ENCODE results near the gene FUT4.

DNA sequence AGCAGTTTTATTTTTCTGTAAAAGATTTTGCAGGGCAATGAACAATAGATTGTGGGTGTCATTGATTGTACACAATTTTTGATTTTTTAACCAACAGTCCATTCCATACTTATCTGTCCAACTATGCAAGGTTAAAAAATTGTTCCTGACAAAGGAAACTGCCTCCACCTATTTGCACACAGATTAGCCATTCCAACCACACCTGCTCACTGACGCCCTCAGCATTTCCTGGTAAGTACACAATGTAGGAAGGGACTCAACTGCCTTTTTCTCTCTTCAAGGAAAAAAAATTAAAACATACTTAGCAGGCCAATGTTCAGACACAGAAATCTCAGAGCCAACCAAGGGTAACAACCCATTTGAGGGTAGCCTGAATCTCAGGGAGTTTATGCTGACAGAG, 4.3 kb upstream of the FUT4 start:
- TF ChIP-seq EZH2 (IDR thresholded peaks at IDR 0.05; ENCODE audit: insufficient read depth, poor library complexity, severe bottlenecking) = no peak
- TF ChIP-seq EZH2phosphoT487 (IDR thresholded peaks at IDR 0.05; ENCODE audit: insufficient read depth, low read depth) = no peak
